ENCODE results near the gene MYL4. TPM values are rescaled to one million over a fixed set of nuclear protein-coding genes. Genes with fewer than 3 reads are reported as not detected.
"Not testable (repeated sequence)": the region's sequence is repeated elsewhere in the genome, so short reads cannot be mapped to it uniquely, and the experiment has no call there.

The MYL4 gene
- total RNA-seq, 3 donors from 2014 or later, result not detected

GRCh38 chr17:47252766-47253512 lies 43.8 kb downstream of the MYL4 start:
- Mint-ChIP-seq H3K27me3 (ENCODE audit: low read depth) (peaks cover 39% of the 10 kb centered on the region), H3K9me3 (no peaks in the 10 kb centered on the region), H3K4me3 (peak overlapping the region; percentile 75), H3K36me3 (ENCODE audit: insufficient read depth) (no peaks in the 10 kb centered on the region), H3K4me1 (ENCODE audit: low read depth) (peaks cover 7% of the 10 kb centered on the region)
- ATAC-seq, result no peak
- DNase-seq, result no peak

- no peaks in the 10 kb centered on the region for H3K9me3 Mint-ChIP-seq
- peak within 1 kb of the TSS; percentile 86 for H3K4me3 Mint-ChIP-seq
- H3K4me1 Mint-ChIP-seq (ENCODE audit: low read depth), result peaks cover 7% of the 10 kb centered on the region
- H3K27me3 Mint-ChIP-seq (ENCODE audit: low read depth), result peaks cover 47% of the 10 kb centered on the region
- ATAC-seq (peak; percentile 92 to 94), DNase-seq (peak; percentile 54)
- H3K36me3 Mint-ChIP-seq (ENCODE audit: insufficient read depth), result no peaks in the 10 kb centered on the region
These were observed 44.6 kb downstream of the MYL4 start, which contains the start of gene ITGB3 for GRCh38 chr17:47253541-47254402. ITGB3 (plus strand) TSS chr17:47253827; CDS start chr17:47253862, 35 bp downstream.

DNA sequence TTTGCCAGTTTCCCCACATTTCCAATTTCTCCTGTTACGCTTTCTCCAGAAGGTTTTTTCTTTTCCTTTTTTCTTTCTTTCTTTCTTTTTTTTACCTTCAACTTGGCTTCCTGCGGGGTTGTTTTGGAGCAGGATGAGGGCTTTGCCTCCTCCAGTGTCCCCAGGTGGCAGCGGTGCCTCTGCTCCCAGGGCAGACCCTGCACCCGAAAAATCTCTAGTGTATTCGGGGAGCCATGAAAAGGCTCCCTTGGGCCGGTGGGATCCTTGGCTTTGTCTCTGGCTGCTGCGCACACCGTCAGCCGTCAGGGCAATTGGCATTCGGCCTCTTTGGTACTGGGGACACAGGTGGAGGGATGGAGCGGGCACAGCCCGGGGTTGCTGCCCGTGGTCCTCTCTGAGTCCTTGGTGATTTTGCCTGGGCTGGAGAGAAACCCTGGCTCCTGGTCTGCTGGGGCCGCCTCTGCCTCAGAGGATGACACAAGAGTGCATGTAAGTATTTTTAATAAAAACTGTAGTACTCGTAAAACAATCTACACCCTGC lies 45.3 kb downstream of the MYL4 start:
- no peak for ATAC-seq
- DNase-seq, result no peak
- H3K4me3 Mint-ChIP-seq, result peak overlapping the region; percentile 86
- H3K4me1 Mint-ChIP-seq (ENCODE audit: low read depth), result peaks cover 7% of the 10 kb centered on the region
- no peaks in the 10 kb centered on the region for H3K9me3 Mint-ChIP-seq
- peaks cover 50% of the 10 kb centered on the region for H3K27me3 Mint-ChIP-seq (ENCODE audit: low read depth)
- no peaks in the 10 kb centered on the region for H3K36me3 Mint-ChIP-seq (ENCODE audit: insufficient read depth)

GRCh38 chr17:47257651-47258339 lies 48.6 kb downstream of the MYL4 start:
- DNase-seq (no peak), ATAC-seq (no peak)
- Mint-ChIP-seq H3K4me3 (no peak overlapping the region), H3K4me1 (ENCODE audit: low read depth) (peaks cover 7% of the 10 kb centered on the region), H3K36me3 (ENCODE audit: insufficient read depth) (no peaks in the 10 kb centered on the region), H3K27me3 (ENCODE audit: low read depth) (peaks cover 50% of the 10 kb centered on the region), H3K9me3 (no peaks in the 10 kb centered on the region)

DNA sequence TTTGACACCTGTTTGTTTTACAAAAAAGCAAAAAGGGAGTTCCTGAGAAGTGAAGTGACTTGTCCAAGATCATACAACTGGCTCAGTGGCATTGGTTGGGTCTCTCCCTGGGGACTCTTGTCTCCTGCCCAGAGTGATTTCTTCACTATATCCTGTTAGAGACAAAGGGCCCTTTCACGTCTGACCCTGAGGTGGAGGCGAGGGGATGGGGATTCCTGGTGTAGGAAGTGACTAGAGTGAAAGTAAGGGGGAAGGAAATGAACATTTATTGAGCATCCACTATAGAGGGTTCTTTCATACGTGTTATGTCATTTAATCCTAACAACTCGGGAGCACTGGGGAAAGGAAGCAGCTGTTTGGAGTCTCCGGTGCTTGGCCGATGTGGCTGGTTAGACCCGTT lies 53.4 kb downstream of the MYL4 start:
- no peaks in the 10 kb centered on the region for H3K4me1 Mint-ChIP-seq (ENCODE audit: low read depth)
- DNase-seq (no peak), ATAC-seq (no peak)
- no peaks in the 10 kb centered on the region for H3K36me3 Mint-ChIP-seq (ENCODE audit: insufficient read depth)
- H3K9me3 Mint-ChIP-seq, result no peaks in the 10 kb centered on the region
- peaks cover 28% of the 10 kb centered on the region for H3K27me3 Mint-ChIP-seq (ENCODE audit: low read depth)
- H3K4me3 Mint-ChIP-seq, result no peak overlapping the region

DNA sequence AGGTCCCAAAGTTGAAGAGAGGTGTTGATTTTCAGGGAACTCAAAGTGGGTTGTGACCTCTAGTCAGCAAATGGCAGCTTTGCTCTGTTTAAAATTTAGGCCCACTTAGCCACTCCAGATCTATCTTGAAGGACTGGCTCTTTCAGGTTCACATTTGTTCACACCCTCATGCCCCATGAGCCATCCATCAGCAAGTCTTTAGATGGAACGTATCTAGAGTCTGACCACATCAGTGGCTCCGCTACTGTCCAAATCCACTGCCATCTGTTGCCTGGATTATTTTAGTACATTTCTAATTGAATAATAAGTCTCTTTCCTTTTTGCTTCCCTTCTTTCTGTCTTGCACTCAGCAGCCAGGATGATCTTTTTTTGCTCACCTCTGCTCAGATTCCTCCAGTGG lies 55.0 kb downstream of the MYL4 start:
- Mint-ChIP-seq H3K9me3 (no peaks in the 10 kb centered on the region), H3K27me3 (ENCODE audit: low read depth) (peaks cover 14% of the 10 kb centered on the region), H3K4me3 (no peak overlapping the region), H3K36me3 (ENCODE audit: insufficient read depth) (peaks cover 1% of the 10 kb centered on the region), H3K4me1 (ENCODE audit: low read depth) (no peaks in the 10 kb centered on the region)
- ATAC-seq (no peak), DNase-seq (no peak)

- ATAC-seq (no peak), DNase-seq (no peak)
- Mint-ChIP-seq H3K27me3 (ENCODE audit: low read depth) (peaks cover 14% of the 10 kb centered on the region), H3K9me3 (peaks cover 4% of the 10 kb centered on the region), H3K4me3 (no peak overlapping the region), H3K4me1 (ENCODE audit: low read depth) (no peaks in the 10 kb centered on the region), H3K36me3 (ENCODE audit: insufficient read depth) (peaks cover 4% of the 10 kb centered on the region)
These were observed 56.9 kb downstream of the MYL4 start for GRCh38 chr17:47265983-47266541.

- H3K27me3 Mint-ChIP-seq (ENCODE audit: low read depth), result peaks cover 14% of the 10 kb centered on the region
- H3K36me3 Mint-ChIP-seq (ENCODE audit: insufficient read depth), result peaks cover 4% of the 10 kb centered on the region
- DNase-seq (no peak), ATAC-seq (no peak)
- H3K4me1 Mint-ChIP-seq (ENCODE audit: low read depth), result no peaks in the 10 kb centered on the region
- H3K9me3 Mint-ChIP-seq, result peaks cover 4% of the 10 kb centered on the region
- H3K4me3 Mint-ChIP-seq, result no peak overlapping the region
These were observed 57.6 kb downstream of the MYL4 start for GRCh38 chr17:47266782-47267181.

- Mint-ChIP-seq H3K9me3 (peaks cover 4% of the 10 kb centered on the region), H3K4me1 (ENCODE audit: low read depth) (no peaks in the 10 kb centered on the region)
These were observed 58.2 kb downstream of the MYL4 start for GRCh38 chr17:47267354-47267828.

GRCh38 chr17:47268964-47269363 lies 59.8 kb downstream of the MYL4 start:
- DNase-seq; H3K4me1 Mint-ChIP-seq (ENCODE audit: low read depth); ATAC-seq; H3K27me3 Mint-ChIP-seq (ENCODE audit: low read depth); H3K9me3 Mint-ChIP-seq; H3K4me3 Mint-ChIP-seq; H3K36me3 Mint-ChIP-seq (ENCODE audit: insufficient read depth): not testable (repeated sequence)

More at GRCh38 chr17:47267354-47267828, 58.2 kb downstream of the MYL4 start:
- DNase-seq (no peak), ATAC-seq (no peak)
- Mint-ChIP-seq H3K36me3 (ENCODE audit: insufficient read depth) (peaks cover 4% of the 10 kb centered on the region), H3K27me3 (ENCODE audit: low read depth) (peaks cover 12% of the 10 kb centered on the region), H3K4me3 (no peak overlapping the region)

DNA sequence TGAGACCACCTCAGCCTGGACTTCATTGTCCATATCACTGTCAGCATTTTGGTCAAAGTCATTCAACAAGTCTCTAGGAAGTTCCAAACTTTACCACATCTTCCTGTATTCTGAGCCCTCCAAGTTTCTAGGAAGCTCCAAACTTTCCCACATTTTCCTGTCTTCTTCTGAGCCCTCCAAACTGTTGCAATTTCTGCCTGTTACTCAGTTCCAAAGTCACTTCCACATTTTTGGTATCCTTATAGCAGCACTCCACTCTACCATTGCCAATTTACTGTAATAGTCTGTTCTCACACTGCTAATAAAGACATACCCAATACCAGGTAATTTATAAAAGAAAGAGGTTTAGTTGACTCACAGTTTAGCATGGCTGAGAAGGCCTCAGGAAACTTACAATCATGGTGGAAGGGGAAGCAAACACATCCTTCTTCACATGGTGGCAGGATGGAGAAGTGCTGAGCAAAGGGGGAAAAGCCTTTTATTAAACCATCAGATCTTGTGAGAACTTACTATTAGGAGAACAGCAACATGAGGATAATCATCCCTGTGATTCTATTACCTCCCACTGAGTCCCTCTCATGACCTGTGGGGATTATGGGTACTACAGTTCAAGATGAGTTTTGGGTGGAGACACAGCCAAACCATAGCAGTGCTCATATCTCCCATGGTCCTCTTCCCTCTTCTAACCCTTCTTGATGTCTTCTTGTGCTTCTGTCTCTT lies 60.6 kb downstream of the MYL4 start:
- not testable (repeated sequence) for H3K36me3 Mint-ChIP-seq (ENCODE audit: insufficient read depth); DNase-seq; H3K4me3 Mint-ChIP-seq; H3K27me3 Mint-ChIP-seq (ENCODE audit: low read depth); ATAC-seq; H3K9me3 Mint-ChIP-seq; H3K4me1 Mint-ChIP-seq (ENCODE audit: low read depth)

GRCh38 chr17:47270946-47271705 lies 62.0 kb downstream of the MYL4 start:
- Mint-ChIP-seq H3K36me3 (ENCODE audit: insufficient read depth) (peaks cover 4% of the 10 kb centered on the region), H3K9me3 (peaks cover 4% of the 10 kb centered on the region), H3K4me1 (ENCODE audit: low read depth) (no peaks in the 10 kb centered on the region), H3K4me3 (no peak overlapping the region), H3K27me3 (ENCODE audit: low read depth) (peaks cover 7% of the 10 kb centered on the region)
- no peak for ATAC-seq
- DNase-seq, result no peak

GRCh38 chr17:47272491-47272890 lies 63.3 kb downstream of the MYL4 start:
- ATAC-seq, result no peak

More at GRCh38 chr17:47272491-47272890, 63.3 kb downstream of the MYL4 start:
- Mint-ChIP-seq H3K27me3 (ENCODE audit: low read depth) (peaks cover 7% of the 10 kb centered on the region), H3K4me1 (ENCODE audit: low read depth) (no peaks in the 10 kb centered on the region), H3K9me3 (peaks cover 4% of the 10 kb centered on the region), H3K36me3 (ENCODE audit: insufficient read depth) (peaks cover 4% of the 10 kb centered on the region), H3K4me3 (no peak overlapping the region)
- DNase-seq, result no peak
